HL-60 (cell line): ENCODE measurements around the gene FSTL5.

Experiments
- CTCF ChIP-seq: IDR thresholded peaks from one replicate; pipeline ENCODE4 v1.5.1; 2011; ENCODE audit warnings: low read length, control low read depth, inconsistent platforms; ENCODE audit not compliant: insufficient read depth
- POLR2AphosphoS5 ChIP-seq: IDR thresholded peaks from 2 replicates; pipeline ENCODE4 v1.6.1; 2012; ENCODE audit warnings: low read depth
- SPI1 ChIP-seq: IDR thresholded peaks from 2 replicates; pipeline ENCODE4 v1.6.1; 2012; ENCODE audit warnings: low read depth, mild to moderate bottlenecking, borderline replicate concordance
- TF ChIP-seq, protein P1 (sequence below): IDR thresholded peaks from 2 replicates; pipeline ENCODE4 v1.6.1; 2012; ENCODE audit warnings: low read depth; ENCODE audit not compliant: insufficient replicate concordance

DNA sequence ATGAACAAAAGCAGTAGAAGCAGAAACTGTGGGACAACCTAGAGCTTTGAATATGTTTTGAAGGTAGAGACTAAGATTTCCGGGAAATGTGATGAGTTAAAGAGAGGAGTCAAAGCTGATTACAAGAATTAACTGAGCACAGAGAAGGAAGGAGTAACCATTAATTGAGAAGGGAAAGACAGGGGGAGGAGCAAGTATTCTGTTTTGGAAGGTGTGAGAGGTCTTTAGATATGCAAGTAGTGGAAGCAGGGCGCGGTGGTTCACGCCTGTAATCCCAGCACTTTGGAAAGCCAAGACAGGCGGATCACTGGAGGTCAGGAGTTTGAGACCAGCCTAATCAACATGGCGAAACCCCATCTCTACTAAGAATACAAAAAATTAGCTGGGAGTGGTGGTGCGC is 171.5 kb downstream of the FSTL5 start:
- TF ChIP-seq POLR2AphosphoS5 = no peak
- TF ChIP-seq CTCF = no peak
- TF ChIP-seq, protein P1, sequence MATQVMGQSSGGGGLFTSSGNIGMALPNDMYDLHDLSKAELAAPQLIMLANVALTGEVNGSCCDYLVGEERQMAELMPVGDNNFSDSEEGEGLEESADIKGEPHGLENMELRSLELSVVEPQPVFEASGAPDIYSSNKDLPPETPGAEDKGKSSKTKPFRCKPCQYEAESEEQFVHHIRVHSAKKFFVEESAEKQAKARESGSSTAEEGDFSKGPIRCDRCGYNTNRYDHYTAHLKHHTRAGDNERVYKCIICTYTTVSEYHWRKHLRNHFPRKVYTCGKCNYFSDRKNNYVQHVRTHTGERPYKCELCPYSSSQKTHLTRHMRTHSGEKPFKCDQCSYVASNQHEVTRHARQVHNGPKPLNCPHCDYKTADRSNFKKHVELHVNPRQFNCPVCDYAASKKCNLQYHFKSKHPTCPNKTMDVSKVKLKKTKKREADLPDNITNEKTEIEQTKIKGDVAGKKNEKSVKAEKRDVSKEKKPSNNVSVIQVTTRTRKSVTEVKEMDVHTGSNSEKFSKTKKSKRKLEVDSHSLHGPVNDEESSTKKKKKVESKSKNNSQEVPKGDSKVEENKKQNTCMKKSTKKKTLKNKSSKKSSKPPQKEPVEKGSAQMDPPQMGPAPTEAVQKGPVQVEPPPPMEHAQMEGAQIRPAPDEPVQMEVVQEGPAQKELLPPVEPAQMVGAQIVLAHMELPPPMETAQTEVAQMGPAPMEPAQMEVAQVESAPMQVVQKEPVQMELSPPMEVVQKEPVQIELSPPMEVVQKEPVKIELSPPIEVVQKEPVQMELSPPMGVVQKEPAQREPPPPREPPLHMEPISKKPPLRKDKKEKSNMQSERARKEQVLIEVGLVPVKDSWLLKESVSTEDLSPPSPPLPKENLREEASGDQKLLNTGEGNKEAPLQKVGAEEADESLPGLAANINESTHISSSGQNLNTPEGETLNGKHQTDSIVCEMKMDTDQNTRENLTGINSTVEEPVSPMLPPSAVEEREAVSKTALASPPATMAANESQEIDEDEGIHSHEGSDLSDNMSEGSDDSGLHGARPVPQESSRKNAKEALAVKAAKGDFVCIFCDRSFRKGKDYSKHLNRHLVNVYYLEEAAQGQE = no peak
- no peak for TF ChIP-seq SPI1
